ENCODE results near the gene PTPRQ. TPM values are rescaled to one million over a fixed set of nuclear protein-coding genes. Genes with fewer than 3 reads are reported as not detected.
A peak's percentile ranks its signal among the peaks of the same experiment; 100 is the strongest.

The PTPRQ gene
- total and polyA plus RNA-seq, 2 of the 8 experiments (the other 6 are each of a cell fraction or from before 2014, with no cell fraction given) = not detected

- H2AFZ ChIP-seq (ENCODE audit: low read length) = no peak within 1 kb of the TSS
- FAIRE-seq = no peak
- CTCF ChIA-PET (ENCODE audit: partially characterized antibody) = interaction anchor here (1.0 to 1.8 kb wide), 3 partner anchors 32 to 76 kb away, joined by 3 to 7 read pairs (median 3); no protein-coding TSS in a partner anchor
These were observed 263.2 kb downstream of the PTPRQ start, which contains the start of gene MYF6 for GRCh38 chr12:80707126-80707829. Gene MYF6, plus strand, starts transcription at chr12:80707634. Its CDS starts 86 bp downstream, at chr12:80707720.

More at GRCh38 chr12:80707126-80707829, 263.2 kb downstream of the PTPRQ start, which contains the start of gene MYF6:
- H3K4me1 ChIP-seq (replicated peaks in 1 of 4; ENCODE audit: control insufficient read depth in 3 of 4, insufficient read depth in 4 of 4, low read length in 3 of 4) = peaks cover 6 to 24% (median 12%) of the 10 kb centered on the region in 4 experiments
- no peaks in the 10 kb centered on the region for H3K36me3 ChIP-seq (ENCODE audit: control insufficient read depth in 2 of 4, insufficient read depth in 4 of 4, low read length in 3 of 4)
- no peak within 1 kb of the TSS for H4K91ac ChIP-seq (replicated peaks; ENCODE audit: insufficient read length, low read length)
- H4K5ac ChIP-seq (ENCODE audit: insufficient read length, low read depth, low read length) = no peak within 1 kb of the TSS
- H3K9me3 ChIP-seq (ENCODE audit: insufficient read depth in 2 of 2, low read depth in 1 of 2, low read length in 1 of 2) = no peaks in the 10 kb centered on the region
- POLR2A ChIA-PET (ENCODE audit: partially characterized antibody) = interaction anchor here (1.2 to 1.8 kb wide), 2 partner anchors 23 kb away, joined by 5 to 6 read pairs; no protein-coding TSS in a partner anchor
- peaks cover 32 to 59% (median 55%) of the 10 kb centered on the region in 4 experiments for H3K27me3 ChIP-seq (replicated peaks in 1 of 4; ENCODE audit: control insufficient read depth in 3 of 4, extremely low read depth in 1 of 4, insufficient read depth in 3 of 4, low read length in 3 of 4)
- no peak within 1 kb of the TSS for H3K27ac ChIP-seq (ENCODE audit: low read depth, low read length)
- TF ChIP-seq SUZ12 (IDR thresholded peaks at IDR 0.05; ENCODE audit: low read length) (no peak), CREB1 (IDR thresholded peaks at IDR 0.05) (no peak), SIN3A (conservative IDR thresholded peaks at IDR 0.05 in 1 of 2, IDR thresholded peaks at IDR 0.05 in 1 of 2; ENCODE audit: low read depth in 1 of 2, low read length in 2 of 2) (no peak), POU5F1 (IDR thresholded peaks at IDR 0.05; ENCODE audit: low read depth, low read length) (no peak), SP2 (IDR thresholded peaks at IDR 0.05; ENCODE audit: low read length) (no peak), ATF3 (IDR thresholded peaks at IDR 0.05; ENCODE audit: insufficient read depth, low read depth, low read length) (no peak), MAX (IDR thresholded peaks at IDR 0.05) (no peak), E2F6 (IDR thresholded peaks at IDR 0.05) (no peak), KDM5A (IDR thresholded peaks at IDR 0.05; ENCODE audit: low read length) (no peak)
- no peak within 1 kb of the TSS; a peak in 1 of 7 replicates for H3K9ac ChIP-seq (replicated peaks in 1 of 4; ENCODE audit: extremely low read depth in 1 of 4, low read depth in 3 of 4, low read length in 3 of 4)
- H2BK20ac ChIP-seq (ENCODE audit: low read length) = no peak within 1 kb of the TSS
- no peak within 1 kb of the TSS for H2BK15ac ChIP-seq (ENCODE audit: low read length)
- H3K18ac ChIP-seq (ENCODE audit: extremely low read depth, low read length) = no peak within 1 kb of the TSS
- H2BK12ac ChIP-seq (ENCODE audit: low read depth, low read length) = no peak within 1 kb of the TSS
- H3K79me1 ChIP-seq (ENCODE audit: low read depth, low read length) = no peaks in the 10 kb centered on the region
- no peak within 1 kb of the TSS for H2AK5ac ChIP-seq (ENCODE audit: low read depth, low read length)
- H3K4ac ChIP-seq (replicated peaks; ENCODE audit: insufficient read length, low read depth, low read length) = no peak within 1 kb of the TSS
- DNase-seq (ENCODE audit: low read depth in 1 of 2, low spot score in 2 of 2) = no peak
- H3K79me2 ChIP-seq (ENCODE audit: control insufficient read depth in 1 of 2, insufficient read depth in 2 of 2, low read length in 2 of 2) = no peaks in the 10 kb centered on the region
- no peak within 1 kb of the TSS for H2BK120ac ChIP-seq (replicated peaks; ENCODE audit: low read depth, low read length)
- no peak within 1 kb of the TSS for H3K56ac ChIP-seq (replicated peaks; ENCODE audit: insufficient read length, low read depth, low read length)
- H3K23me2 ChIP-seq (ENCODE audit: low read depth, low read length) = peaks cover 11% of the 10 kb centered on the region
- H3K4me2 ChIP-seq (ENCODE audit: insufficient read depth in 1 of 2, low read depth in 2 of 2, low read length in 2 of 2) = peak within 1 kb of the TSS; percentile 96 to 97
- peak within 1 kb of the TSS; percentile 41; the same call in 1 of the 2 replicates for H4K8ac ChIP-seq (ENCODE audit: extremely low read depth, insufficient read depth, low read length)
- 79% methylated on average over 4 of the region's 4 CpGs; no CpG with 5 or more reads in 1 of the 2 experiments for WGBS, 2 experiments (ENCODE audit: extremely low coverage in 1 of 2, insufficient coverage in 1 of 2, insufficient read length in 1 of 2, insufficient replicate concordance in 2 of 2, low coverage in 1 of 2, low lambda C conversion rate in 2 of 2, missing lambda C conversion rate in 1 of 2)
- H3K23ac ChIP-seq (ENCODE audit: insufficient read length) = no peak within 1 kb of the TSS
- no peak within 1 kb of the TSS for H2BK5ac ChIP-seq (ENCODE audit: low read depth, low read length)
- peak within 1 kb of the TSS; percentile 42 to 54 (median 49) for H3K4me3 ChIP-seq (ENCODE audit: extremely low read depth in 1 of 4, insufficient read depth in 2 of 4, low read depth in 3 of 4, low read length in 4 of 4)
- peaks cover 0 to 2% of the 10 kb centered on the region in 2 experiments for H4K20me1 ChIP-seq (replicated peaks in 1 of 2; ENCODE audit: control insufficient read depth in 1 of 2, insufficient read depth in 2 of 2, low read length in 2 of 2)
- no peak within 1 kb of the TSS for H3K14ac ChIP-seq (ENCODE audit: insufficient read length)

Data from H1 (cell line).